RKO (cell line): ENCODE data around the gene ANKIB1.

Experiments
- DNase-seq: peaks from one replicate; pipeline ENCODE4 v3.0.0-alpha.2; 2016; ENCODE audit warnings: low spot score

ANKIB1 gene

DNA sequence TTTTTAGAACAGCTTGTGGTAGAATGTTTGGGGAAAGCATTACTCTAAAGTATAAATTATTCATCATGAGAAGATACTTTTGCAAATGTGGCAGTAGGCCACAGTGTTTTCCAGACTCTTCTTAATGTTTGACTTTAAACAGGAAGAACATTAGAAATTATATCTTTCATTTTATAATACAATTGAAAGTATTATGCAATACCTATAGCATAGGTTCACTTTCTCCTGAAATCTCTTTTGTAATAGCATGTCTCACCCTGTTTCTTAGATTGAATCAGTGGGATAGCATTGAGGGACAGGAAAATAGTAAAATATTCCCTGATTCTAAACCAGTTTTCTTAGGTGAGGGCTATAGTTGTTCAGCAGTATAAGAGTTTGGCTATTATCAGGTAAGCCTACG is 23.1 kb downstream of the ANKIB1 start:
- DNase-seq, result no peak

DNA sequence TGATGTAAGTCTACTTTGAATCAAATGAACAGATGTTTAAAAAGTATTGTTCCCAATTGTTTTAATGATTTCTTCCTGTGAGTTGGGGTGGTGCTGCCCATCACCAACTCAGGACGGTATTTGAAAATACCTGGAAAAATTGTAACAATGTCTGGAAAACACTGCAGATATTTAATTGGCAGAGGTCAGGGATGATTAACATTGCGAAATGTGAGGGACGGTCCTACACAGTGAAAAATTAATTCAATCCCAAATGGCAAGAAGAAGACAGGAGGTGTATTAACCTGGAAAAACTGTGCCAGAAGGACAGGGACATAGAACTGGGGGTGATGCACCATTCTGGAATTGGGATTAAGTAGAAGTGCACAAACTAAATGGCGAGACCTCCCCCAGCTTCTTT is 29.6 kb downstream of the ANKIB1 start:
- no peak for DNase-seq

DNA sequence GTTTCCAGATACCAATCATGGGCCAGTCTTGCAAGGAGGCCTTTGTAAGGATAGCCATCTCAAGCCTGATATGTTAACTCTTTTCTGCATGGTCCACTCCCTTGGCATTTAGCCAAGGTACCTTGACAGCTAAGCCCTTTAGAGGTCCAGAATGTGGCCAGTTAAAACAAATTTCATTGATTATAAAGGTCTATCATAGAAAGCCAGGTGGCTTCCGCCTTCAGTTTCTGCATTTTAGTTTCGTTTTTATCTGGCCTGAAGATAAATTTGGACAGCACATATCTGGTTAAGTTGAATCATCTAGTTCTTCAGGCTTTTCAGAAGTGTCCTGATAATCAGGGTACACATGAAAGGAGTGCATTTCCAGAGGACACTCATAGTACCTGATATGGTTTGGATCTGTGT is 30.7 kb downstream of the ANKIB1 start:
- DNase-seq, result no peak

DNA sequence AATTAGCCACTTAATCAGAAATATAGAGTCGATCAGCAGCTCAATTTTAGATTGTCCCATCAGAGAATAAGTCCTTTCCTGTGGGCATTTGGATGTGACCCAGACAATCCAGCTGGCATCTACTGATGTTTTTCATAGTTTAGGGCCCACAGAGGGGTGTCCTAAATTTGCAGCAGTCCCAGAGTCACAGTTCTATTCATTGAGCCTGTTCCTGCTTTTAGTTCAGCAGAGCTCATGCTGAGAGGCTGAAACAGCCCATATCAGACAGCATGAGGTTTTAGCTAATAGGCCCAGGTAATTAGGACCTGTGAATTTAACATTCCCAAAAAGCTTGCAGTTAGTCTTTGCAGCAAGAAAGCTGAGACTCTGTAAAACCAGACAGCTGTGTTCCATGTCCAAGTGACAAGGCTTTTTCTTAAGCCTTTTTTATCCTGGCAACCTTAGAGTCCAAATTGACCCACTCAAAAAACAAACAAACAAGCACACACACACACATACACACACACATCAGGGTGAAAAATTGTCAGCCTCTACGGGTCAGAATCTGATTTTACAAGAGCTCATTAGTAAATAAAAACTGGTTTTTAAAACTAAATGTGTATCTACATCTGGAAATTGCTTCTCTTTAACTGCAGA is 33.7 kb downstream of the ANKIB1 start:
- no peak for DNase-seq

DNA sequence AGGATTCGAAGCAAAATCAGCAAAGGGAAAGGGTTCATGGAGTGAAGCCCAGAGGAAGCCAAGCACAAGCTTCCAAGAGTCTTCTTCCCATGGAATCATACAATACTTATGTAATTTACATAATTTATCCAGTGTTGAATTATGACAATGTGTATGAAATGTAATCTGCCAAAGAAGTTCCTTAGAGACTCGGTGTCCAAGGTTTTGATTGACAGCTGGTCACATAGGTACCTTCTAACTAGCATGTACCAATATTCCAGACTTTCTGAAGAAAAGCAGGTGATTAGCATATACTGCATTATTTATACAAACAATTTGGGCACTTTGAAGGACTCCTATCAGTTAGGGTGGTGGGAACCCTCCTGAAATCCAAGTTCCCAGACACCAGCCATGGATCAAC is 35.3 kb downstream of the ANKIB1 start:
- no peak for DNase-seq

DNA sequence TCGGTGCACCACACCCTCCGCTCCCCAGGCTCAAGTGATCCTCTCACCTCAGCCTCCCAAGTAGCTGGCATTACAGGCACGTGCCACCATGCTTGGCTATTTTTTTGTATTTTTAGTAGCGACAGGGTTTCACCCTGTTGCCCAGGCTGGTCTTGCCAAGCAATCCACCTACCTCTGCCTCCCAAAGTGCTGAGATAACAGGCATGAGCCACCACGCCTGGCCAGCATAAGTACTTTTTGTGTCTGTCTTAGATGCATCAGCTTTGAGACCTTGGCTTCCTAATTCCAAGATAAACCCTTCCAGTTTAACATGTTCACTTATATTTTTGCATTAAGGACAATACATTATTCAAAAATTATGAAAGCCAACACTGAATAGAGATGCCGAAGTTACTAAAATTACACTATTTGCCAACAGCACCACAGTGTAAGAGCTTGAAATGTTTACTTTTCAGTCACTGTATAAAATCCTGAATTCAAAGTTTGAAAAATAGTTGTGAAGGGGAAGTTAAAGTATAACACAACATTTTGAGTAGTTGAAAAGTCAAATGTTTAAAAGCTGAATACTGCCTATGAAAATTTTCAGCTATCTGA is 36.5 kb downstream of the ANKIB1 start:
- DNase-seq, result no peak

DNA sequence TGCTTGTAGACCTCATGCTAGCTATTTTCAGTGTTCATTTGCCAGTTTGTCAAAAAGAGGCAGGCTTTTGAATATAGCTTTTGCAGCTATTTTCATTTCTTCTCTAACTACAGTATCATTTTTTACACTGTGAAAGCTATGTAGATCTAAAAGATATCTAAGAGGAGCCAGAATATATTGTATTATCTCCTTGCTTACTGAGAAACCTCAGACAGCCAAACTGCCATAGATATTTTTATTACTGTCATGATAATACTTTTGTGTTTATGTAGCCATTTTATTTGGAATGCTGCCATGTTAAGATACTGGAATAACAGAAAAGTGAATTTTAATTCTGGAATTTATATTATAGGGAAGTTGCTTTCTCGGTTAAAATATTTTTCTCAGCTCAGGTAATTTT is 37.2 kb downstream of the ANKIB1 start:
- no peak for DNase-seq

DNA sequence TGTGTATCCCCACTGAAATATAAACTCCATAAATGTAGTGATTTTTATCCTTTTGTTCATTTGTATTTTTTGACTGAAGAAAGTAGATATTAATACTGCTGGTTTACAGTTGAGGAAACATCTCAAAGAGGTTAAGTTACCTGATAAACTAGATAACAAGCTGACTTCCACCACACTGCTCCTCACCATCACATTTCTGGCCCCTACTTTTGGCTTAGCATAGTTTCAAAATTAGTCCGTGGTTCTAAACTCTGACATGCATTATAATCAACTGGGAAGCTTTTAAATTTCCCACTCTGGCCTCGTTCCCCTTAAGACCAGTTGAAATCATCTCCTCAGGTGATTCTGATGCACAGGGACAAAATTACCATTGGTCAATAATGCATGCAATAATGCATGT is 43.5 kb downstream of the ANKIB1 start:
- no peak for DNase-seq

DNA sequence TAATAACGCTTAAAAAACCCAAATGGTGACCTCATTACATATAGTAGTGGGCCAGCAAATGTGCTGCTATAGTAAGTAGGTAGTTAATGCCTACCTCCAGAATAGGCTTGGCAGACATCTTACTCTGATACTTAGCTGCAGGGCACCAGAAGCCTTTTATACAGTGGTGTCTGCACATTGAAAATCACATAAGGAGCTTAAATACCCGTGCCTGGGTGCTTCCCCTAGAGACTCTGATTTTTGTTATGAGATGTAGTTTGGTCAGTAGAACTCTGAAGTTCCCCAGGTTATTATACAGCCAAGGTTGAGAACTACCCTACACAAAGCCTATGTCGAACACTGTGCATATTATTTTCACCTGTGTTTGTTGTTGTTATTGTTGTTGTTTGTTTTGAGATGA is 47.2 kb downstream of the ANKIB1 start:
- no peak for DNase-seq

DNA sequence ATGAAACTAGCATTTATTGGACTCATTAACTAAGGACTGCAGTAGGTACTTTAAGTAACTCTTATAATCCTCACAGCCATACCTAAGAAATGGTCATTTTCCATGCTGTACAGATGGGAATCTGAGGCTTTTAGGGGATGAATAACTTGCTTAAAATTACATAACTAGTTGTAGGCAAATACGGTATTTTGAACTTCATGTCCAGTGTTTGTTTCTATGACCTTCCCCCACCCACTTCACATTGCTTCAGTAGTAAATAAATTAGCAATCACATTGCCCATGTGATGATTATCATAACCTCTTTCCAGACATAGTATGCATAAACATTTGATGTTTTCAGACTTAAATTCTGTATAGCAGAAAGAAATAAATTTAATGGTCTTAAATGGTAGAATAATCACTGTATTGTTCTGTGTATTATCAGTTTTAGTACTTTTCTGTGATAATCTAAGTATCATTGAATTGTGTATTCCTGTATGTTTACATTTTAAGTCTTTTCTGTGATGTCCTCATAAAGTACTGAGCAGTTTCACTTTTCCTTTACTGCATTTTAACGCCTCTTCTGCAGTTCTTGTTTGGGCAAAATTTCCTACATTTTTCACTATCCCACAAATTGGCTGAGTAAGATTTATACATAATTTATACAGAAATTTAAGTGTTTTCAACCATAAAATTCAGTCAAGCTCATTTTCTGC is 48.3 kb downstream of the ANKIB1 start:
- DNase-seq, result no peak

DNA sequence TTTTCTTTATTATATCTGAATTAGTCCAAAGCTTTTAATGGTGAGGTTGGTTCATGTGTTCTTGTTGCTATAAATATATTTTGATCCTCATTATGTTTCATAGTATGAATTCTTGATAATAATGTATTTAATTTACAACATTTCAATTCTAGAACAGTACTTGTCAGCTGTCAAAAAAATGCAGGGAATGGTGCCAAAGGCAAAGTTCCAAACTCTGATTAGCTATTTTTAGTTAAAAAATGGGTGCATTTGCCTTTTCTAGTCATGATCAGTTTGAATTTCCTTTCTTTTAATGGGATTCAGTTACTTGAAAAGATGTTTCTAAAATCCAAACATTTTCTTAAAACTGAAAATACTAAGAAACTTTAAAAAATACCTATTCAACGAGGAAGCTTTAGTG is 49.6 kb downstream of the ANKIB1 start:
- no peak for DNase-seq

DNA sequence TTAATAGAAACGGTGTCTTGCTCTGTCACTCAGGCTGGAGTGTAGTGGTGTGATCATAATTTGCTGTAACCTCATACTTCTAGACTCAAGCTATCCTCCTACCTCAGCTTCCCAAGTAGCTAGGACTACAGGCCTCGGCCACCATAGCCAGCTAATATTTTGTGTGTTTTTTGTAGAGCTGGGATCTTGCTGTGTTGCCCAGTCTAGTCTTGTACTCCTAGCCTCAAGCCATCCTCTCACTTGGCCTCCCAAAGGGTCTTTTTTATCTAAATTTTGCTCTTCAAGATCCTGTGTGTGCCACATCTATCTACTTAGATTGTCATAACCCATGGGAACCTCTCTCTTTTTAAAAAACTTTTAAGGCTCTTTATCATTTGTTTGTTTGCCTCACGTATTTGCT is 50.5 kb downstream of the ANKIB1 start:
- DNase-seq, result no peak

DNA sequence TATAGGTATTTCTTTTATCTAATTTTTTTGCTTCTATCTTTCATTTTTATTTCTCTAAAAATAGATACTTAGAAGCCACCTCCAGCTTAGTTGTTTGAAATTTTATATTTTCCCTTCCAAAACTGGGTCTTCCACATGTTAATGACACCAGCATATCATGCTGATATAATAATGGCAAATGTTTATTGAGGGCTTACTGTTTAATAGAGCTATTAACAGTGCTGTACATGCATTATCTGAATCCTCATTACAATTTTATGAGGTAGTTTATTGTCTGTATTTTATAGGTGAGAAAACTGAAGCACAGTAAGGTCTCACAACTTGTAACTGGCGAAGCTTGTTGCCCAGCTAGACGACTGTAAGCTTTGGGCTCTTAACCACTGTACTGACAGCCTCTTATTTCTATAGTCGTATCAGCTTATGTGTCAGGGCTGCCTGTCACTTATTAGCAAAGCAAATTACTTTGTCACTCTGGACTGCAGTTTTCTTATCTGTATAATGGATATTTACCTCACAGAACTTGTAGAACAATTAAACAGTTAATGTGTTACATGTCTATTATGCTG is 51.2 kb downstream of the ANKIB1 start:
- no peak for DNase-seq

DNA sequence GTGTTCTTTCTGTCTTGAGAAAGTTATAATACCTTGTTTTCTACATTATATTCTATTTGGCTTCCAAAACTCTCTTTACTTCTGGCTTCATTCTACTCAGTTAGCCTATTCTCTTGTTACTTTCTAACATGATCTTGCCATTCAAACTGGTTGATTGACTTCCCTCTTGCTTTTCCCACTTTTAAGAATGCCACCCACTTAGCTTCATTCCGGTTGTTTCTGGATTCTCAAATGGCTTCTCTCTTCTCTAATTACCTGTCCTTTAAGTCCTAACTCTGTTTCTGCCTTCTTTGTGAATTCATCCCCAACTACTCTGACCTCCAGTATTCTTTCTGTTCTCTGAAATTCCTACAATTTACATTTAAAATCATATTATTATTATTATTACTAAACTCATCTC is 52.0 kb downstream of the ANKIB1 start:
- DNase-seq, result no peak

DNA sequence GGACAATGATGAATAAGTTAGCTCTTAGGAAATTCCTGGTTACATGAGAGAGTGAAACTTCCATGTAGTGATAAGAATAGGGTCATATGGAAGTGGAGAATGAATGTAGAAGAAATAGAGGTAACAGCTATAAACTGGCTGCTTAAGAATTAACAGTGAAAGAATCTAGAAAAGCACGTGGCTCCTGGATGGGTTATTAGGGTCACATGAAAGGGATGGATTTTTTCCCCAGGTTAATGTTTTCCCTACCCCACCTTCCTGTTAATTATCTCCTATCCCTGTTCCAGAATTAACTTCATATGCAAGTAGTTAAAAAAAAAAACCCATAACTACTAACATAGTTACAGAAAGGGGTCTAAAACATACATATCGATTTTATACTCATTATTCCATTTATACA is 58.0 kb downstream of the ANKIB1 start:
- DNase-seq, result no peak

DNA sequence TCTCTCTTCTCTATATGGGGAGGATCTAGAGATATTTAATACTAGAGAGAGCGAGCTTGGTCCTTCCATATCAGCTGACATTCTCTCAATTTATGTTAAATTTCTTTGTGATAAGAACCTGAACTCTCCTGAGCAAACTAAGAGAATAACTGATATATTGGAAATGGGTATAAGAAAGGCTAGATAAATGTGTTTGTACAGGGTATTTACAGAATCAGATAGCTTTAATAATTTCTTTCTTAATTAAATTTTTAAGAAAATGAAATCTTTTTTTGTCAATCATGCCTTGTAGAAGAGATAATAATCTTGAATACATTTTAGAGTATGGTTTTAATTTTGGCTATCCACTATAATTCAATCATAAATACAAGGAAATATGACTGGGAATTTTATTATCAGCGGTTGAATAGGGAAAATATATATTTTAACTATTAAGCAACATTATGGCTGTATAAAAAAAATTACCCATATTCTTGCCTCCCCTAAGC is 58.7 kb downstream of the ANKIB1 start:
- DNase-seq, result no peak

DNA sequence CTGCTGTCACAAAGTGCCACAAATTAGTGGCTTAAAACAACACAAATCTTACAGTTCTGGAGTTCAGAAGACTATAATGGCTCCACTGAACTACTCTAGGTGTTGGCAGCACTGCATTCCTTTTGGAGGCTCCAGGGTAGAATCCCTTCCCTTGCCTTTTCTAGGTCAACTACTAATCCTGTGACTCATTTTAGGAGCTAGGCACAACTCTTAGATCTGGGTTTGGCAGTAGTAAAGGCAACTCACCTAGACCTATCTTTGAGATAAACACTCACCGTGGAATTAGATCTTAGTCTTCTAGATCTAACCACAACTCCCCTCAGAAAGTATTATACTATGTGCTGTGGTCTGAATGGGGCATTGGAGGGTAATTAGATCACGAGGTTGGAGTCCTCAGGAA is 60.4 kb downstream of the ANKIB1 start:
- peak; percentile 12 for DNase-seq

DNA sequence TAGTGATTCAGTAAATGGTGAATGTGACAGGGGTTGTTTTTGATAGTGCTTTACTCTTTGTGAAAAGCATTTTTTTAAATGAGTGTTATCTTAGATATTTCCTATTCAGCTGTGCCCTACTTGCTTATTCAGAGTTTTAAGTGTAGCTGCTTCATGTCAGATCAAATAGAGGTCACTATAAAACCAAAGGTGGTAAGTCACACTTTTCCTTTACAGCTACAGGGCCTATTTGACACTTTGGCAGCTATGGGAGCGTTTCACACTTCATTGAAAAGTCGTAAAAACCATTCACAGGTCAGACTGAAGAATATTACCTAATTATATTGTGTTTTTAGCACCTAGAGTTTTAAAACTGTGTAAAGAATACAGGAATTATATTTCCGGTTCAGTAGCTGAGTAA is 67.3 kb downstream of the ANKIB1 start:
- DNase-seq, result no peak

DNA sequence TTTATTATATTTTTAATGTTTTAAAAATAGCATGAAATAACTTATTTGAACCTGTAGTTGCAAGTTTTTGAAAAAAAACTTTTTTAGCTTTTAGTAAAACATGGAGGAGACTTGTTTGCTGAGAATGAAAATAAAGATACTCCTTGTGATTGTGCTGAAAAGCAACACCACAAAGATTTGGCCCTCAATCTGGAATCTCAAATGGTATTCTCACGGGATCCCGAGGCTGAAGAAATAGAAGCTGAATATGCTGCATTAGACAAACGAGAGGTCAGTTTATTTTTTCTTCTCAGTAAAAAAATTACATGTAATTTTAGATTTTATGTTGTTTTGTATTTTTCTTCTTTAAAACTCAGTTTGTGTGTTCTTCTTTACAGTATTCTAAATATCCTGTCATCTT is 73.5 kb downstream of the ANKIB1 start:
- no peak for DNase-seq

DNA sequence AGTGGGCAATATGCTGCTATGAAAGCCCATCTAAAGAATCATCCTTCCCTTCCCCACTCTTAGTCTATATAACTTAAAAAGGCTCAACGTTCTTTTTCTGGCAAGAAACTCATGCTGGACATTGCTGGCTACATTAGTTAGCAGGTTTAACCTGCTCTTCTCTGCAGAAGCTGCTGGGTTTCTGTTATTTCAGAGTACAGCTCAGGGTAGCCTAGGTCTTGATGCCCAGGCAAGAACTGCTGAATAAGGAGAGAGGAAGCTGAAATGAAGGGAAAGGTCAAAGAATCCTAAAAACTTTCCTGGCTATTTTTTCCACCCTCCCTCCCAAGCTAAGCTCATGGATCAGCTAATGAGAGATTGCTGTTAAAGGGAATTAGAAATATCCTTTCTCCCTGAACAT is 79.4 kb downstream of the ANKIB1 start:
- no peak for DNase-seq

DNA sequence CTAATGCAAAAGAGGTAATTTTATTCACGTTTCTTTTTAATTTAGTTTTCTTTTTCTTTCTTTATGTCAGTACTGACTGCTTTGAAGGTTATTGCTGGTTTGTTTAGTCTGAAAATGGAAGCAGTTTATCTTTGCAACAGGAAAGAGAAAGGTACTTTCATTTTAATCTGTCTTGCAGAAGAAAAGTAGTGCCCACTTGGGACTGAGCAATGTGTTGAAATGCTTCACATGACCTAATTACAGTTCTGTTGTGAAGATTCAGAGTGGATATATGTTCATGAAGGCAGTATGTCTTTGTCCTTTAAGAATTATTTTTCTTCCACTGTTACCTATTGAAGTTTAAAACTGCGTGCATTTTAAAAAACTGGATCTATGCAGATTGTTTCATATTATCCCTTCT is 80.1 kb downstream of the ANKIB1 start:
- DNase-seq, result no peak

DNA sequence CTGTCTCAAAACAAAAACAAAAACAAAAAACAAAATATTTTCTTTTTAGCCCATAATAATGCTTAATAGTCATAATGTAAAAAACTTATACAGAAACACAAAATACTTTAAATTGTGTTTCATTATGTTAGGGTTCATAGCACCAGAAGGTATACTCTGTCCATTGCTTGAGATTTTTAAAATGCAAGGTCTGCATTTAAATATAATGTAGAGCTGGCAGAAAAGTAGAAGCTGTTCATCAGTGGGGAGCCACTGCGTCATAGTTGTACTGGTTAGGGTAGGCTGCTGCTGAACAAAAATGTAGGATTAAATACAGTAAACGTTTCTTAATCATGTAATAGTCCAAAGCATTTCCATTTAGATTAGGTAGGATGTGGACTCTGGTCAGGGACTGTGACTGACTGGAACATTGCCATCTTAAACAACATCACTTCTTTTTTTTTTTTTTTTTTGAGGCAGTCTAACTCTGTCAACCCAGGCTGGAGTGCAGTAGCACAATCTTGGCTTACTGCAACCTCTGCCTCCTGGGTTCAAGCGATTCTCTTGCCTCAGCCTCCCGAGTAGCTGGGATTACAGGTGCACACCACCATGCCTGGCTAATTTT is 85.2 kb downstream of the ANKIB1 start:
- DNase-seq, result no peak

DNA sequence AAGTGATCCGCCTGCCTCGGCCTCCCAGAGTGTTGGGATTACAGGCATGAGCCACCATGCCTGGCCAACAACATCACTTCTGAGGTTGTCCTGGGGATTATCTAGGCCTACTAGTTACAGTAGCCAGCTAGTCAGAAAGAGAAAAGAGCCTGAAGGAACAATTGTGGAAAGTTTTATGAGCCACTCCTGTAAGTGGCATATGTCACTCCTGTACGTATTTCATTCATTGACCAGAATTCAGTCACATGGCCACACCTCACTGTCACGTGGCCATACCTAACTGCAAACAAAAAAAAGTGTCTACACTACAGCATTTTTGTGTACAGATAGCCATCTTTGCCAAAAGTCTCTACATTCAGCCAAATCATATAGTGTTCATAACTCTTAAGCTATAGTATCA is 85.7 kb downstream of the ANKIB1 start:
- DNase-seq, result no peak
